Measurements from ENCODE around the gene UBE2J2. TPM values are rescaled to one million over a fixed set of nuclear protein-coding genes. Genes with fewer than 3 reads are reported as not detected.

UBE2J2 gene
- total RNA-seq, 1 donor from 2014 or later = 73.8 TPM

- Mint-ChIP-seq H3K36me3 (peaks cover 14% of the 10 kb centered on the region), H3K9me3 (no peaks in the 10 kb centered on the region), H3K27me3 (no peaks in the 10 kb centered on the region), H3K4me3 (peak overlapping the region; percentile 97), H3K4me1 (ENCODE audit: unreplicated experiment) (peaks cover 20% of the 10 kb centered on the region), H3K27ac (peak overlapping the region; percentile 95)
- TF ChIP-seq CTCF (conservative IDR thresholded peaks at IDR 0.05) = peak; percentile 47
- no peak for DNase-seq (ENCODE audit: extremely low spot score, unreplicated experiment)
Measured at GRCh38 chr1:1230656-1231399, 42.8 kb downstream of the UBE2J2 start.

- TF ChIP-seq CTCF (conservative IDR thresholded peaks at IDR 0.05) = no peak
- H3K36me3 Mint-ChIP-seq = peaks cover 17% of the 10 kb centered on the region
- peak overlapping the region; percentile 23 for H3K4me3 Mint-ChIP-seq
- no peak for DNase-seq (ENCODE audit: extremely low spot score, unreplicated experiment)
- peaks cover 20% of the 10 kb centered on the region for H3K4me1 Mint-ChIP-seq (ENCODE audit: unreplicated experiment)
- H3K9me3 Mint-ChIP-seq = no peaks in the 10 kb centered on the region
- no peak overlapping the region for H3K27ac Mint-ChIP-seq
- no peaks in the 10 kb centered on the region for H3K27me3 Mint-ChIP-seq
Measured at GRCh38 chr1:1229770-1230169, 43.9 kb downstream of the UBE2J2 start.

- Mint-ChIP-seq H3K4me3 (no peak overlapping the region), H3K27me3 (no peaks in the 10 kb centered on the region), H3K4me1 (ENCODE audit: unreplicated experiment) (peaks cover 15% of the 10 kb centered on the region), H3K9me3 (no peaks in the 10 kb centered on the region), H3K36me3 (peaks cover 12% of the 10 kb centered on the region), H3K27ac (no peak overlapping the region)
- no peak for DNase-seq (ENCODE audit: extremely low spot score, unreplicated experiment)
- TF ChIP-seq CTCF (conservative IDR thresholded peaks at IDR 0.05) = no peak
Measured at GRCh38 chr1:1228596-1229321, 44.9 kb downstream of the UBE2J2 start.

GRCh38 chr1:1228187-1228586 is 45.5 kb downstream of the UBE2J2 start:
- H3K4me1 Mint-ChIP-seq (ENCODE audit: unreplicated experiment) = peaks cover 9% of the 10 kb centered on the region
- no peak overlapping the region for H3K4me3 Mint-ChIP-seq
- no peaks in the 10 kb centered on the region for H3K9me3 Mint-ChIP-seq
- H3K27ac Mint-ChIP-seq = no peak overlapping the region
- TF ChIP-seq CTCF (conservative IDR thresholded peaks at IDR 0.05) = no peak
- peaks cover 8% of the 10 kb centered on the region for H3K36me3 Mint-ChIP-seq
- no peaks in the 10 kb centered on the region for H3K27me3 Mint-ChIP-seq
- DNase-seq (ENCODE audit: extremely low spot score, unreplicated experiment) = no peak

- Mint-ChIP-seq H3K4me3 (no peak overlapping the region), H3K4me1 (ENCODE audit: unreplicated experiment) (peaks cover 9% of the 10 kb centered on the region), H3K27me3 (no peaks in the 10 kb centered on the region), H3K9me3 (no peaks in the 10 kb centered on the region), H3K36me3 (peaks cover 14% of the 10 kb centered on the region), H3K27ac (no peak overlapping the region)
- TF ChIP-seq CTCF (conservative IDR thresholded peaks at IDR 0.05) = no peak
- DNase-seq (ENCODE audit: extremely low spot score, unreplicated experiment) = no peak
Measured at GRCh38 chr1:1227386-1227785, 46.3 kb downstream of the UBE2J2 start.

Measured in type B pancreatic cell (in vitro differentiated cells).